Cortex of kidney (tissue), 1 donor: ENCODE results near the gene ASGR1.

Experiments
- DNase-seq: peaks from one replicate; lab custom pipeline; 2025; lab: John Stamatoyannopoulos, UW

ASGR1 gene

GRCh38 chr17:7216242-7217112 lies 37.3 kb upstream of the ASGR1 start:
- no peak for DNase-seq

GRCh38 chr17:7215652-7216180 lies 36.5 kb upstream of the ASGR1 start:
- DNase-seq = no peak

GRCh38 chr17:7215136-7215638 lies 36.0 kb upstream of the ASGR1 start:
- no peak for DNase-seq

- no peak for DNase-seq
Observed at GRCh38 chr17:7214300-7215135, 35.3 kb upstream of the ASGR1 start.

- no peak for DNase-seq
Observed at GRCh38 chr17:7213895-7214299, 34.7 kb upstream of the ASGR1 start.

GRCh38 chr17:7211491-7212273 lies 32.5 kb upstream of the ASGR1 start:
- DNase-seq = no peak

- DNase-seq = no peak
Observed at GRCh38 chr17:7208754-7209460, 29.7 kb upstream of the ASGR1 start.

GRCh38 chr17:7208027-7208571 lies 28.9 kb upstream of the ASGR1 start:
- DNase-seq = no peak

- no peak for DNase-seq
Observed at GRCh38 chr17:7207120-7208001, 28.2 kb upstream of the ASGR1 start.

GRCh38 chr17:7205561-7205960 lies 26.4 kb upstream of the ASGR1 start:
- DNase-seq = no peak

- no peak for DNase-seq
Observed at GRCh38 chr17:7204828-7205461, 25.8 kb upstream of the ASGR1 start.

- DNase-seq = no peak
Observed at GRCh38 chr17:7204336-7204735, 25.2 kb upstream of the ASGR1 start.

- DNase-seq = no peak
Observed at GRCh38 chr17:7203391-7203790, 24.2 kb upstream of the ASGR1 start.

GRCh38 chr17:7196651-7197401 lies 17.7 kb upstream of the ASGR1 start:
- no peak for DNase-seq

- no peak for DNase-seq
Observed at GRCh38 chr17:7195971-7196370, 16.8 kb upstream of the ASGR1 start.

GRCh38 chr17:7192271-7192937 lies 13.2 kb upstream of the ASGR1 start:
- DNase-seq = no peak

- no peak for DNase-seq
Observed at GRCh38 chr17:7191571-7192270, 12.6 kb upstream of the ASGR1 start.
